HepG2 (cell line): ENCODE results near the gene ENTPD2. TPM values are rescaled to one million over a fixed set of nuclear protein-coding genes. Genes with fewer than 3 reads are reported as not detected.

Experiments
- BATF2 ChIP-seq: sonication (generic); formaldehyde crosslinking; IDR thresholded peaks from 2 replicates; pipeline ENCODE4 v1.8.0; 2022; ENCODE audit warnings: mild to moderate bottlenecking, missing genetic modification reagents, moderate library complexity
- CHD2 ChIP-seq: IDR thresholded peaks from 2 replicates; pipeline ENCODE4 v1.6.1; 2011; ENCODE audit warnings: low read depth, low read length, improper control_type of control experiment
- KLF11 ChIP-seq: IDR thresholded peaks from 2 replicates; pipeline ENCODE4 v1.6.1; 2016; ENCODE audit warnings: missing compliant biosample characterization
- LBX2 ChIP-seq: sonication (generic); formaldehyde crosslinking; IDR thresholded peaks from 2 replicates; pipeline ENCODE4 v1.5.0; 2020; ENCODE audit warnings: missing genetic modification reagents, mild to moderate bottlenecking, borderline replicate concordance
- MTA1 ChIP-seq: sonication (generic); formaldehyde crosslinking; IDR thresholded peaks from 2 replicates; pipeline ENCODE4 v1.4.0; 2020; ENCODE audit warnings: missing genetic modification reagents, mild to moderate bottlenecking, borderline replicate concordance
- NFATC3 ChIP-seq: sonication (generic); formaldehyde crosslinking; IDR thresholded peaks from 2 replicates; pipeline ENCODE4 v1.5.1; 2020; ENCODE audit warnings: mild to moderate bottlenecking, missing genetic modification reagents
- NKX3-1 ChIP-seq: sonication (generic); formaldehyde crosslinking; IDR thresholded peaks from 2 replicates; pipeline ENCODE4 v1.5.0; 2020; ENCODE audit warnings: missing genetic modification reagents
- PAWR ChIP-seq: sonication (generic); formaldehyde crosslinking; IDR thresholded peaks from 2 replicates; pipeline ENCODE4 v1.4.0; 2020; ENCODE audit warnings: missing genetic modification reagents, mild to moderate bottlenecking, borderline replicate concordance
- REXO4 ChIP-seq: sonication (generic); formaldehyde crosslinking; IDR thresholded peaks from 2 replicates; pipeline ENCODE4 v1.8.0; 2022; ENCODE audit warnings: missing genetic modification reagents, mild to moderate bottlenecking, borderline replicate concordance
- RXRA ChIP-seq: sonication (generic); formaldehyde crosslinking; IDR thresholded peaks from 2 replicates; pipeline ENCODE4 v1.5.1; 2020; ENCODE audit warnings: missing genetic modification reagents
- TBX2 ChIP-seq: sonication (generic); formaldehyde crosslinking; IDR thresholded peaks from 2 replicates; pipeline ENCODE4 v1.5.0; 2020; ENCODE audit warnings: missing genetic modification reagents, mild to moderate bottlenecking, borderline replicate concordance
- TEAD2 ChIP-seq: sonication (generic); formaldehyde crosslinking; IDR thresholded peaks from 2 replicates; pipeline ENCODE4 v1.9.0; 2021; ENCODE audit warnings: missing genetic modification reagents
- ZBTB1 ChIP-seq: sonication (generic); formaldehyde crosslinking; IDR thresholded peaks from 2 replicates; pipeline ENCODE4 v1.4.0; 2020; ENCODE audit warnings: missing genetic modification reagents, borderline replicate concordance
- ZFP37 ChIP-seq: sonication (generic); formaldehyde crosslinking; IDR thresholded peaks from 2 replicates; pipeline ENCODE4 v1.4.0; 2020; ENCODE audit warnings: missing genetic modification reagents, borderline replicate concordance
- ZNF407 ChIP-seq: sonication (generic); formaldehyde crosslinking; IDR thresholded peaks from one replicate; pipeline ENCODE4 v1.5.1; 2020; ENCODE audit warnings: mild to moderate bottlenecking, missing genetic modification reagents; ENCODE audit errors: not compliant biosample characterization
- ZNF510 ChIP-seq: sonication (generic); formaldehyde crosslinking; IDR thresholded peaks from 2 replicates; pipeline ENCODE4 v1.4.0; 2020; ENCODE audit warnings: low read depth, mild to moderate bottlenecking, missing genetic modification reagents
- ZNF710 ChIP-seq: sonication (generic); formaldehyde crosslinking; IDR thresholded peaks from 2 replicates; pipeline ENCODE4 v1.5.0; 2020; ENCODE audit warnings: mild to moderate bottlenecking, missing genetic modification reagents, borderline replicate concordance
- polyA plus RNA-seq, 8 experiments: library from polyadenylated mRNA; depleted of rRNA in 3 of 8; stranded (reverse) in 7 of 8; unstranded in 1 of 8; fragments of >200 nt; fragmentation: Illumina TruSeq in 4 of 8; extraction: Trizol in 4 of 8; gene quantifications; 2 replicates each; pipeline versions ENCODE4 v1.2.1 to v1.2.3, GENCODE V29; 2011 to 2016; ENCODE audit warnings: low read depth in 4 of 8, missing spikeins in 1 of 8, mixed read lengths in 1 of 8; ENCODE audit not compliant: insufficient read depth in 1 of 8
- total RNA-seq, 5 experiments: library from RNA; depleted of rRNA; stranded (reverse); fragments of >200 nt; fragmentation: Illumina TruSeq; extraction: Trizol; gene quantifications; 2 replicates each; pipeline ENCODE4 v1.2.3, GENCODE V29; 2016; ENCODE audit warnings: low read depth in 1 of 5

The ENTPD2 gene
- total and polyA plus RNA-seq, 2 of the 13 experiments (the other 11 are each of a cell fraction or from before 2014, with no cell fraction given), result 0.95 to 3.2 TPM

- TF ChIP-seq ZNF710 (no peak; the same call in none of the 2 replicates), KLF11 (CRISPR knock-in tag) (peak; percentile 25; the same call in 1 of the 2 replicates), REXO4 (CRISPR knock-in tag) (no peak), TBX2 (CRISPR knock-in tag) (no peak), TEAD2 (no peak), ZFP37 (no peak; the same call in 1 of the 2 replicates), RXRA (peak; percentile 57; the same call in 1 of the 2 replicates), BATF2 (CRISPR knock-in tag) (no peak), ZBTB1 (CRISPR knock-in tag) (no peak), LBX2 (no peak), NKX3-1 (CRISPR knock-in tag) (no peak), MTA1 (CRISPR knock-in tag) (no peak; the same call in 1 of the 2 replicates), CHD2 (0 out of 2 replicates have a peak, but pooled peaks have one; percentile 13), ZNF407 (no peak), PAWR (CRISPR knock-in tag) (no peak), NFATC3 (no peak), ZNF510 (CRISPR knock-in tag) (no peak)
Measured at GRCh38 chr9:137053944-137054931, at the start of gene ENTPD2 (continued).
